ENCODE measurements around the gene DGCR6.
"Not testable (repeated sequence)": the region's sequence is repeated elsewhere in the genome, so short reads cannot be mapped to it uniquely, and the experiment has no call there.

The DGCR6 gene

DNA sequence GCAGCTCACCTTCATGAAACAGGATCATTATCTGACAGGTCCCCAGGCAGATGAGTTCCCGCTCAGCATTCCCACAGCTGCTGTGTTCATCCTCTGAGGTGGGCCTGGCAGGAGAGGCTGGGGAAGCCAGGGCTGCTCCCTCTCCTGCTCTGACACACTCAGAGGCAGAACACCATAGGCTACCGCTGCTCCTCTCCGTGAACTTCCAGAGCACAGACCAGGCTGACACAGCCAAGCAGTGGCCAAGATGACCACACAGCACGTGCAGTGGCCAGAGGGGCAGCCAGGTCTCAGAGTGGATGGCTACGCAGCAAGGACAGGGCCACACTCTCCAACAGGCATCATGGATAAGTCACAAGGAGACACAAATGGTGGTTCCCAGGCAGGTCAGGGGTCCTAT is 21.5 kb downstream of the DGCR6 start:
- DNase-seq (ENCODE audit: low read depth) = no peak
- no peak for TF ChIP-seq POLR2A (IDR thresholded peaks at IDR 0.05; ENCODE audit: extremely low read depth, insufficient read length)
- TF ChIP-seq, protein P1, sequence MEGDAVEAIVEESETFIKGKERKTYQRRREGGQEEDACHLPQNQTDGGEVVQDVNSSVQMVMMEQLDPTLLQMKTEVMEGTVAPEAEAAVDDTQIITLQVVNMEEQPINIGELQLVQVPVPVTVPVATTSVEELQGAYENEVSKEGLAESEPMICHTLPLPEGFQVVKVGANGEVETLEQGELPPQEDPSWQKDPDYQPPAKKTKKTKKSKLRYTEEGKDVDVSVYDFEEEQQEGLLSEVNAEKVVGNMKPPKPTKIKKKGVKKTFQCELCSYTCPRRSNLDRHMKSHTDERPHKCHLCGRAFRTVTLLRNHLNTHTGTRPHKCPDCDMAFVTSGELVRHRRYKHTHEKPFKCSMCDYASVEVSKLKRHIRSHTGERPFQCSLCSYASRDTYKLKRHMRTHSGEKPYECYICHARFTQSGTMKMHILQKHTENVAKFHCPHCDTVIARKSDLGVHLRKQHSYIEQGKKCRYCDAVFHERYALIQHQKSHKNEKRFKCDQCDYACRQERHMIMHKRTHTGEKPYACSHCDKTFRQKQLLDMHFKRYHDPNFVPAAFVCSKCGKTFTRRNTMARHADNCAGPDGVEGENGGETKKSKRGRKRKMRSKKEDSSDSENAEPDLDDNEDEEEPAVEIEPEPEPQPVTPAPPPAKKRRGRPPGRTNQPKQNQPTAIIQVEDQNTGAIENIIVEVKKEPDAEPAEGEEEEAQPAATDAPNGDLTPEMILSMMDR (IDR thresholded peaks at IDR 0.05; ENCODE audit: low read depth, low read length) = no peak
- no peak for TF ChIP-seq MYC (IDR thresholded peaks at IDR 0.05; ENCODE audit: low read depth, low read length)
- no peak overlapping the region for H3K4me3 ChIP-seq (ENCODE audit: low read depth, low read length)

DNA sequence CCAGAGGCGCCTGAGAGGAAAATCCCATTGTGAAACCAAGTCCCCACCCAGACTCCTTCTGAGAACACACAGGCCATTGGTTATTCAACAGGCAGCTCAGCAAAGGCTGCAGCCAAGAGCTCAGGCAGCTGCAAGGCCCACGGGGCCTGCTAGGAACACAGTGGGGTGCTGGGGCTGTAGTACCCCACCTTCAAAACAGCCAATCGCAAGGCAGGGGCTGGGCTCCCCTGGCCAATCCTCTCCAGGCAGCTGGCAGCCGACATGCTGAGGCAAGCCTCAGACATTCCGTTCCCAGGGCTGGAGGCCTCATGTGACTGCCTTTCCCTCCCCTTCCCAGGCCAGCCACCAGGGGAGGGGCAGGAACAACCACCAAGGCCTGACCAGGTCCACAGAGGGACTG is 23.3 kb downstream of the DGCR6 start:
- TF ChIP-seq, protein P1 (IDR thresholded peaks at IDR 0.05; ENCODE audit: low read depth, low read length) = no peak
- TF ChIP-seq, protein P2, sequence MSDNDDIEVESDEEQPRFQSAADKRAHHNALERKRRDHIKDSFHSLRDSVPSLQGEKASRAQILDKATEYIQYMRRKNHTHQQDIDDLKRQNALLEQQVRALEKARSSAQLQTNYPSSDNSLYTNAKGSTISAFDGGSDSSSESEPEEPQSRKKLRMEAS (IDR thresholded peaks at IDR 0.05; ENCODE audit: low read depth, low read length) = no peak
- TF ChIP-seq MYC (IDR thresholded peaks at IDR 0.05; ENCODE audit: low read depth, low read length) = no peak
- TF ChIP-seq POLR2A (IDR thresholded peaks at IDR 0.05; ENCODE audit: extremely low read depth, insufficient read length) = no peak
- no peak overlapping the region for H3K4me3 ChIP-seq (ENCODE audit: low read depth, low read length)
- DNase-seq (ENCODE audit: low read depth) = no peak

DNA sequence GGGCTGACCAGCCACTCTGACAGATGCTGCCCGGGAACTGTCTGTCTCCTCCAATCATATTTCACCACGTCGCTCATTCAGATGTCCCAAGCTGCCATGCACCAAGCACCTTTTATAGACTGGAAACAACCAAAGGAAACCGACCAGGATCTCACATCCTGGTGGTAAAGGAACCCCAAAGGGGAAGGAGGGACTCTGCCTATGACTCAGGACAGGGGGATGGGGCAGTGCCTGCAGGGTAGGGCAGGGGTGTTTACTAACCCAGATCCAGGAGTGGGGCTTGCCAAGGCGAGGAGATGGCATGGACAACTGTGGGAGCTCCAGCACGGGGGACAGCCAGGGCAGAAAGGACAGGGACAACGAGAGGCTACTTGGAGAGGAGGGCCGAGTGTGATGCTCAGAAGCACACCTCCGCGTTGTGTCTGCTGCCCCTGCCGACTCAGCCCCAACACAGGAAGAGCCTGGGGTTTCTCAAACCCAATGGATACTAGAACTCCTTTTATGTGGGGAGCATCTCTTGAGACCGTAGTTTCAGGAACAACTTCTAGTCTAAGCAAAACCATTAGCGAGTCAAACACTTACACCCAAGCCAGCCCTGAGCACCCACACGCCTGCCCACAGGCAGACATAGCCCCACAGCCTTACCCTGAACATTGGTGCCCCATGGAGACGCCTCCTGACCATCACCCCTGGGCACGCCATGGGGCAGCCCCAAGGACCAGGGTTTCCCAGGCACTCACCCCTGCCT is 26.0 kb downstream of the DGCR6 start:
- no peak for TF ChIP-seq MYC (IDR thresholded peaks at IDR 0.05; ENCODE audit: low read depth, low read length)
- TF ChIP-seq POLR2A (IDR thresholded peaks at IDR 0.05; ENCODE audit: extremely low read depth, insufficient read length) = no peak
- TF ChIP-seq, protein P1 (IDR thresholded peaks at IDR 0.05; ENCODE audit: low read depth, low read length) = no peak
- TF ChIP-seq, protein P2 (IDR thresholded peaks at IDR 0.05; ENCODE audit: low read depth, low read length) = no peak
- no peak overlapping the region for H3K4me3 ChIP-seq (ENCODE audit: low read depth, low read length)
- DNase-seq (ENCODE audit: low read depth) = no peak

DNA sequence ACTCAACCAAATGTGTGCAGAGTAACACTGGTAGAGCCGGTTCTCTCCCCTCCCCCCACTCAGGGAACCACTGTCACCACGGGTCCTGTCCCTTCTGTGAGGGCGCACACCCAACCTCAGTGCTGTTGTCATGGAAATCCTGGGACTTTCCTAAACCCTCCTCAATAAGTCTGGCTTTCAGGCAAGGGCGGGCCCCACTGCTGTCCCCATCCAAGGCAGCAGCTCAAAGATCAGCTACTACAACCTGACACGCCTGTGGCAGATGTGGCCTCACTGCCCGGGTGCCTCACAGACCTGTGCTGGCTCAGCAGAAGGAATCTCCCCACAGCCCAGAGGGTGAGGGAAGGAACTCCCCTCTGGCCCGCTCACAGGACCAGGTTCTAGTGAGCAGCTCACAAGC is 27.8 kb downstream of the DGCR6 start:
- TF ChIP-seq, protein P1 (IDR thresholded peaks at IDR 0.05; ENCODE audit: low read depth, low read length) = no peak
- no peak for TF ChIP-seq MYC (IDR thresholded peaks at IDR 0.05; ENCODE audit: low read depth, low read length)
- no peak for TF ChIP-seq POLR2A (IDR thresholded peaks at IDR 0.05; ENCODE audit: extremely low read depth, insufficient read length)
- TF ChIP-seq, protein P2 (IDR thresholded peaks at IDR 0.05; ENCODE audit: low read depth, low read length) = no peak
- no peak for DNase-seq (ENCODE audit: low read depth)
- H3K4me3 ChIP-seq (ENCODE audit: low read depth, low read length) = no peak overlapping the region

DNA sequence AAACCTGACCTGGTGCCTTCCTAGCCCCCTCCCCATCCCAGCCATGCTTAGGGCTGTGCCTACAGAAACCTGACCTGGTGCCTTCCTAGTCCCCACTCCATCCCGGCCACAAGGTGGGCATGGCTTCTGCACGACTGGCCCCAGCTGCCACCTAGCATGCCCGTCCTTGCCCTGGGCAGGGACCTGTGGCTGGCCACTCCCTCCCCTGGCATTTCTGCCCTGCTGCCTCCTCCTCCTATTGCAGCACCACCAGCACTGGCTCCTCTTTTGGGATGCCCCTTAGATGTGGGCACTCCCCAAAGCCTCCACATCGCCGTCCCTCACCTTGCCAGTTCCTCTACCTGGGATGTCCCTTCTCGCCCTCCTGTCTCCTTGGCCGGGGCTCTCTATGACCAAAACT is 28.6 kb downstream of the DGCR6 start:
- not testable (repeated sequence) for H3K4me3 ChIP-seq (ENCODE audit: low read depth, low read length); DNase-seq (ENCODE audit: low read depth)

DNA sequence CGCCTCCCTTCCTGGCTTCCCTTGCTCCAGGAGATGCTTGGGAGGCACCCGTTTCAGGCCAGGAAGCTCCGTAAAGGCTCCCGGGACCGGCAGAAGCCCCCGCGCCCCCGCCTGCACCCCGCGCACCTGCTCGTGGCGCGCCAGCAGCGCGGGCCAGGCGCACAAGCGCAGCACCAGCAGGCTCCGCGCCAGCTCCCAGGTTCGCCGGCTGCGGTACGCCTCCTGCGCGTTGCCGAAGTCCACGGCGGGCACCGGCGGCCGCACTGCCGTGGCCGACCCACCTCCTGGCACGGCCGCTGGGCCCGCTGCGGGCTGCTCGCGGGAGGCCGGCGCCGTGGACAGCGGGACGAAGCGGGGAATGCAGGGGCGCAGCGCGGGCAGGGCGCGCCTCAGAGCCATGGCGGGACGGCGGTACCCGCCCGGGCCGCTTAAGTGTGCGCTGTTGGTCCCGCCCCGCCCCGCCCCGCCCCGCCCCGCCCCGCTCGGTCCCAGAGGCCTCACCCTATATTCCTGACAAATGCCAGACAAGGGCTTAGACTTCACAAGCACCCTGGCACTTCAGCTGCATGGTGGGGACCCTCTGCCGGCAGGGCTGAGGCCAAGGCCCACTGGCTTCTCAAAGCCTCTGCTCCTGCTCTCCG is 29.9 kb downstream of the DGCR6 start, which contains the start of gene PRODH:
Gene PRODH (minus strand): TSS at position 405 of the 641 bp plus-strand sequence. CDS start 6 bp downstream, at position 399.
- no peak for DNase-seq (ENCODE audit: low read depth)
- TF ChIP-seq MYC (IDR thresholded peaks at IDR 0.05; ENCODE audit: low read depth, low read length) = no peak
- no peak for TF ChIP-seq POLR2A (IDR thresholded peaks at IDR 0.05; ENCODE audit: extremely low read depth, insufficient read length)
- TF ChIP-seq, protein P2 (IDR thresholded peaks at IDR 0.05; ENCODE audit: low read depth, low read length) = no peak
- TF ChIP-seq, protein P1 (IDR thresholded peaks at IDR 0.05; ENCODE audit: low read depth, low read length) = no peak
- no peak within 1 kb of the TSS for H3K4me3 ChIP-seq (ENCODE audit: low read depth, low read length)

DNA sequence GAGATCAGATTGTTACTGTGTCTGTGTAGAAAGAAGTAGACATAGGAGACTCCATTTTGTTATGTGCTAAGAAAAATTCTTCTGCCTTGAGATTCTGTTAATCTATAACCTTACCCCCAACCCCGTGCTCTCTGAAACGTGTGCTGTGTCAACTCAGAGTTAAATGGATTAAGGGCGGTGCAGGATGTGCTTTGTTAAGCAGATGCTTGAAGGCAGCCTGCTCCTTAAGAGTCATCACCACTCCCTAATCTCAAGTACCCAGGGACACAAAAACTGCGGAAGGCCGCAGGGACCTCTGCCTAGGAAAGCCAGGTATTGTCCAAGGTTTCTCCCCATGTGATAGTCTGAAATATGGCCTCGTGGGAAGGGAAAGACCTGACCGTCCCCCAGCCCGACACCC is 32.6 kb downstream of the DGCR6 start:
- H3K4me3 ChIP-seq (ENCODE audit: low read depth, low read length); DNase-seq (ENCODE audit: low read depth): not testable (repeated sequence)

DNA sequence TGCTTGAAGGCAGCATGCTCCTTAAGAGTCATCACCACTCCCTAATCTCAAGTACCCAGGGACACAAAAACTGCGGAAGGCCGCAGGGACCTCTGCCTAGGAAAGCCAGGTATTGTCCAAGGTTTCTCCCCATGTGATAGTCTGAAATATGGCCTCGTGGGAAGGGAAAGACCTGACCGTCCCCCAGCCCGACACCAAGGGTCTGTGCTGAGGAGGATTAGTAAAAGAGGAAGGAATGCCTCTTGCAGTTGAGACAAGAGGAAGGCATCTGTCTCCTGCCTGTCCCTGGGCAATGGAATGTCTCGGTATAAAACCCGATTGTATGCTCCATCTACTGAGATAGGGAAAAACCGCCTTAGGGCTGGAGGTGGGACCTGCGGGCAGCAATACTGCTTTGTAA is 41.0 kb downstream of the DGCR6 start:
- DNase-seq (ENCODE audit: low read depth); H3K4me3 ChIP-seq (ENCODE audit: low read depth, low read length): not testable (repeated sequence)
